ENCODE data around the gene MOCOS. TPM values are rescaled to one million over a fixed set of nuclear protein-coding genes. Genes with fewer than 3 reads are reported as not detected.

The MOCOS gene, protein sequence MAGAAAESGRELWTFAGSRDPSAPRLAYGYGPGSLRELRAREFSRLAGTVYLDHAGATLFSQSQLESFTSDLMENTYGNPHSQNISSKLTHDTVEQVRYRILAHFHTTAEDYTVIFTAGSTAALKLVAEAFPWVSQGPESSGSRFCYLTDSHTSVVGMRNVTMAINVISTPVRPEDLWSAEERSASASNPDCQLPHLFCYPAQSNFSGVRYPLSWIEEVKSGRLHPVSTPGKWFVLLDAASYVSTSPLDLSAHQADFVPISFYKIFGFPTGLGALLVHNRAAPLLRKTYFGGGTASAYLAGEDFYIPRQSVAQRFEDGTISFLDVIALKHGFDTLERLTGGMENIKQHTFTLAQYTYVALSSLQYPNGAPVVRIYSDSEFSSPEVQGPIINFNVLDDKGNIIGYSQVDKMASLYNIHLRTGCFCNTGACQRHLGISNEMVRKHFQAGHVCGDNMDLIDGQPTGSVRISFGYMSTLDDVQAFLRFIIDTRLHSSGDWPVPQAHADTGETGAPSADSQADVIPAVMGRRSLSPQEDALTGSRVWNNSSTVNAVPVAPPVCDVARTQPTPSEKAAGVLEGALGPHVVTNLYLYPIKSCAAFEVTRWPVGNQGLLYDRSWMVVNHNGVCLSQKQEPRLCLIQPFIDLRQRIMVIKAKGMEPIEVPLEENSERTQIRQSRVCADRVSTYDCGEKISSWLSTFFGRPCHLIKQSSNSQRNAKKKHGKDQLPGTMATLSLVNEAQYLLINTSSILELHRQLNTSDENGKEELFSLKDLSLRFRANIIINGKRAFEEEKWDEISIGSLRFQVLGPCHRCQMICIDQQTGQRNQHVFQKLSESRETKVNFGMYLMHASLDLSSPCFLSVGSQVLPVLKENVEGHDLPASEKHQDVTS
- 10.9 and 11.0 TPM in 2 replicates for total RNA-seq

DNA sequence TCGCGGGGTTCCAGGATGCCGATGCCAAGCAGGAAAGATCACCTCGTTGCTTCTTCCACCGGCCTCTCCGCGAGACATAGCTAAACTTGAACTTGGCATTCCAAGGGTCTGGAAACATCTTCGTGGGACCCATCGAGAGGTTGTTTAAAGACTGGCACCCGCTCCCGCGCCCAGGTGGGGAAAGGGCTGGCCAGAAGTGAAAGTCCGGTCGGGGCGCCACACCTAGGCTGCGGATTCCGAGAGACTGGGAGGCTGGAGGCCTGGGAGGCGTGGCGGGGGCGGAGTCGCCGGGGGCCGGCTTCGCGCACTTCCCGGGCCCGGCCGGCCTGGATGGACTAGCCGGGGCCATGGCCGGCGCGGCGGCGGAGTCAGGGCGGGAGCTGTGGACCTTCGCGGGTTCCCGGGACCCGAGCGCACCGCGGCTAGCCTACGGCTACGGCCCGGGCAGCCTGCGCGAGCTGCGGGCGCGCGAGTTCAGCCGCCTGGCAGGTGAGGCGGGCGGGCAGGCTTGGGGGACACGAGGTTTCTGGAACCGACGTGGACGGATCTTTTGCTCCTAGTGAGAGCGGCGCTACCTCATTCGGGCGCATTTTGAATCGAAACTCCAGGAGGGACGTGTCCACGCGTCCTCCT lies at the start of gene MOCOS:
TSS of gene MOCOS (plus strand) at position 305 of the 633 bp plus-strand sequence. CDS start at position 348, 43 bp downstream.

DNA sequence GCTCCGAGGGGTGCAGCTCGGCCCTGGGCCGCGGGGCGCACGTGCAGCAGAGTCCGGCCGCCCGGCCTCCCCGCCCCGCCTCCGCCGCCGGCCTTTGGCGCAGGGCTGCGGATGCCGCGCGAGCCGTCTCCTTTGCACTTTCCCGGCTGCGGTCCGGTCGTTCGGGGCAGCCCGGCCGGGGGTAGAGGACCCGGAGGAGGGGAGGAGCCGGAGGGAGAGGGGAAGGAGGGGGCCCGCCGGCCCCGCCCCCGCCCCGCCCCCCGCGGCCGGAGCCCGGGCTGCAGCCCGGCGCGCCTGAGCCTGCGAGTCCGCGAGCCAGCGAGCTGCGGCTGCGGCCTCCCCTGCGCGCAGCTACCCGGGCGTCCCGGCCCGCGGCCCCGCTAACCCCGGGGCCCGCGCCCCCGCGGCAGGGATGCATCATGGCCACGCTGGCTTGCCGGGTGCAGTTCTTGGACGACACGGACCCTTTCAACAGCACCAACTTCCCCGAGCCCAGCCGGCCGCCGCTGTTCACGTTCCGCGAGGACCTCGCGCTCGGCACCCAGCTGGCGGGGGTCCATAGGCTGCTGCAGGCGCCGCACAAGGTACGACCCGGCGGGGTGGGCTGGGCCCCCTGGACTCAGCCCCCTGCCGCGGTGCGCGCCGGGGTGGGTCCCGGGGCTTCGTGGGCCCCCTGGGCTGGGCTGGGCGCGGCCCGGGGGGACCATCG lies 110.3 kb downstream of the MOCOS start, which contains the start of gene FHOD3:
TSS of gene FHOD3 (plus strand) at position 297 of the 709 bp plus-strand sequence. CDS start at position 420, 123 bp downstream.

Other genes with a start within 250 kb of the MOCOS start
- gene RPRD1A, start 119.9 kb upstream of the MOCOS start, total RNA-seq = 33.0 and 41.7 TPM in 2 replicates
- gene SLC39A6, start 58.2 kb upstream of the MOCOS start, total RNA-seq = 144 and 166 TPM in 2 replicates
- 267 and 281 TPM in 2 replicates for gene ELP2, start 57.6 kb upstream of the MOCOS start, total RNA-seq
- 6.1 and 16.9 TPM in 2 replicates for gene FHOD3, start 110.2 kb downstream of the MOCOS start, total RNA-seq